Left kidney (tissue), 2 donors: ENCODE results near the gene UBQLNL. TPM values are rescaled to one million over a fixed set of nuclear protein-coding genes. Genes with fewer than 3 reads are reported as not detected.

ENCODE experiments used
- DNase-seq: peaks from one replicate; pipeline ENCODE4 v3.0.0-alpha.2; 2013
- polyA plus RNA-seq: library from polyadenylated mRNA; unstranded; fragments of 120-200 nt; gene quantifications from one replicate; pipeline ENCODE4 v1.2.1, GENCODE V29; 2013; ENCODE audit not compliant: insufficient read length

The UBQLNL gene
- polyA plus RNA-seq, 1 donor = 1.4 TPM

- no peak for DNase-seq
These were observed 8.6 kb downstream of the UBQLNL start for GRCh38 chr11:5507933-5508305.

GRCh38 chr11:5507177-5507932 lies 9.1 kb downstream of the UBQLNL start:
- no peak for DNase-seq

GRCh38 chr11:5505363-5506048 lies 11.0 kb downstream of the UBQLNL start:
- DNase-seq = no peak

GRCh38 chr11:5504403-5504921 lies 12.0 kb downstream of the UBQLNL start:
- peak; percentile 2 for DNase-seq

GRCh38 chr11:5500393-5500801 lies 16.1 kb downstream of the UBQLNL start:
- no peak for DNase-seq

GRCh38 chr11:5499671-5500070 lies 16.8 kb downstream of the UBQLNL start:
- DNase-seq = no peak

GRCh38 chr11:5489576-5490357 lies 26.7 kb downstream of the UBQLNL start:
- no peak for DNase-seq

GRCh38 chr11:5488798-5489399 lies 27.6 kb downstream of the UBQLNL start:
- DNase-seq = no peak

GRCh38 chr11:5488385-5488784 lies 28.1 kb downstream of the UBQLNL start, which contains the start of gene OR52D1:
Gene OR52D1, plus strand, starts transcription at chr11:5488685. Its CDS starts 22 bp downstream, at chr11:5488707.
- no peak for DNase-seq

GRCh38 chr11:5486421-5486820 lies 30.1 kb downstream of the UBQLNL start:
- DNase-seq = no peak

GRCh38 chr11:5486003-5486402 lies 30.5 kb downstream of the UBQLNL start:
- no peak for DNase-seq

- DNase-seq = peak; percentile 18
These were observed 40.2 kb downstream of the UBQLNL start for GRCh38 chr11:5476186-5476819.

- DNase-seq = no peak
These were observed 42.6 kb downstream of the UBQLNL start for GRCh38 chr11:5473921-5474320.

- DNase-seq = no peak
These were observed 49.0 kb downstream of the UBQLNL start for GRCh38 chr11:5467527-5467926.

Other genes starting within 250 kb of the UBQLNL start
- gene HBE1, start 246.8 kb downstream of the UBQLNL start, polyA plus RNA-seq = 10.4 TPM
- 0.35 TPM for gene OR51B4, start 214.8 kb downstream of the UBQLNL start, polyA plus RNA-seq
- gene OR51B2, start 192.4 kb downstream of the UBQLNL start, polyA plus RNA-seq = not detected
- 0.20 TPM for gene OR51B5, start 173.2 kb downstream of the UBQLNL start, polyA plus RNA-seq
- gene OR51B6, start 165.2 kb downstream of the UBQLNL start, polyA plus RNA-seq = not detected
- gene OR51M1, start 132.9 kb downstream of the UBQLNL start, polyA plus RNA-seq = 0.15 TPM
- gene OR51Q1, start 94.6 kb downstream of the UBQLNL start, polyA plus RNA-seq = not detected
- not detected for gene OR51I1, start 75.2 kb downstream of the UBQLNL start, polyA plus RNA-seq
- gene OR51I2, start 67.4 kb downstream of the UBQLNL start, polyA plus RNA-seq = not detected
- 0.13 TPM for gene OR52D1, start 28.0 kb downstream of the UBQLNL start, polyA plus RNA-seq
- not detected for gene UBQLN3, start 6.7 kb downstream of the UBQLNL start, polyA plus RNA-seq
- 0.13 TPM for gene OR52H1, start 31.8 kb upstream of the UBQLNL start, polyA plus RNA-seq
- gene OR52B6, start 64.2 kb upstream of the UBQLNL start, polyA plus RNA-seq = 0.23 TPM
- 61.8 TPM for gene TRIM6, start 79.9 kb upstream of the UBQLNL start, polyA plus RNA-seq
- 11.7 TPM for gene TRIM34, start 108.3 kb upstream of the UBQLNL start, polyA plus RNA-seq
- gene TRIM5, start 168.4 kb upstream of the UBQLNL start, polyA plus RNA-seq = 55.8 TPM
- gene TRIM22, start 173.1 kb upstream of the UBQLNL start, polyA plus RNA-seq = 9.9 TPM
- gene OR56B1, start 219.7 kb upstream of the UBQLNL start, polyA plus RNA-seq = not detected
- gene OR52N4, start 237.5 kb upstream of the UBQLNL start, polyA plus RNA-seq = not detected